ES-I3 (cell line): ENCODE results near the gene PMCH.
"Not testable (repeated sequence)": the region's sequence is repeated elsewhere in the genome, so short reads cannot be mapped to it uniquely, and the experiment has no call there.

Source experiments
- H3K36me3 ChIP-seq: 2 replicates; pipeline ENCODE4 v1.6.1; 2013; ENCODE audit warnings: mild to moderate bottlenecking, low read length, control low read depth, moderate library complexity; ENCODE audit not compliant: insufficient read depth
- H3K4me1 ChIP-seq: 2 replicates; pipeline ENCODE4 v1.6.1; 2013; ENCODE audit warnings: mild to moderate bottlenecking, control low read depth, low read length; ENCODE audit not compliant: insufficient read depth
- H3K9ac ChIP-seq: 2 replicates; pipeline ENCODE4 v1.6.1; 2013; ENCODE audit warnings: low read depth, mild to moderate bottlenecking, low read length, moderate library complexity
- H3K9me3 ChIP-seq: 2 replicates; pipeline ENCODE4 v1.6.1; 2013; ENCODE audit warnings: mild to moderate bottlenecking, low read length, moderate library complexity; ENCODE audit not compliant: control insufficient read depth, insufficient read depth

PMCH gene

GRCh38 chr12:102197789-102198188, at the start of gene PMCH:
Gene PMCH (minus strand): TSS chr12:102197833. CDS start chr12:102197770, 63 bp downstream.
- Histone ChIP-seq H3K36me3 (no peaks in the 10 kb centered on the region), H3K9ac (no peak within 1 kb of the TSS), H3K9me3 (no peaks in the 10 kb centered on the region), H3K4me1 (no peaks in the 10 kb centered on the region)

GRCh38 chr12:102240859-102241258, 43.2 kb upstream of the PMCH start:
- H3K36me3 ChIP-seq, H3K9ac ChIP-seq, H3K9me3 ChIP-seq, H3K4me1 ChIP-seq: not testable (repeated sequence)

GRCh38 chr12:102234599-102234998, 37.0 kb upstream of the PMCH start:
- Histone ChIP-seq H3K9ac (no peak overlapping the region), H3K36me3 (no peaks in the 10 kb centered on the region), H3K9me3 (no peaks in the 10 kb centered on the region), H3K4me1 (peaks cover 3% of the 10 kb centered on the region; the same call in 1 of the 2 replicates)

- no peaks in the 10 kb centered on the region for H3K9me3 ChIP-seq
- H3K4me1 ChIP-seq: peaks cover 3% of the 10 kb centered on the region; the same call in 1 of the 2 replicates
- no peak overlapping the region for H3K9ac ChIP-seq
- no peaks in the 10 kb centered on the region for H3K36me3 ChIP-seq
Observed at GRCh38 chr12:102232446-102232845, 34.8 kb upstream of the PMCH start.

- Histone ChIP-seq H3K9ac (no peak overlapping the region), H3K9me3 (no peaks in the 10 kb centered on the region), H3K36me3 (no peaks in the 10 kb centered on the region), H3K4me1 (peaks cover 3% of the 10 kb centered on the region; the same call in 1 of the 2 replicates)
Observed at GRCh38 chr12:102232036-102232435, 34.4 kb upstream of the PMCH start.

- no peaks in the 10 kb centered on the region for H3K9me3 ChIP-seq
- peaks cover 3% of the 10 kb centered on the region; the same call in 1 of the 2 replicates for H3K4me1 ChIP-seq
- no peaks in the 10 kb centered on the region for H3K36me3 ChIP-seq
- H3K9ac ChIP-seq: no peak overlapping the region
Observed at GRCh38 chr12:102227954-102228353, 30.3 kb upstream of the PMCH start.

- H3K9me3 ChIP-seq: no peaks in the 10 kb centered on the region
- no peaks in the 10 kb centered on the region for H3K4me1 ChIP-seq
- no peak overlapping the region for H3K9ac ChIP-seq
- no peaks in the 10 kb centered on the region; the same call in 1 of the 2 replicates for H3K36me3 ChIP-seq
Observed at GRCh38 chr12:102220736-102221135, 23.1 kb upstream of the PMCH start.

- no peak overlapping the region for H3K9ac ChIP-seq
- no peaks in the 10 kb centered on the region; the same call in 1 of the 2 replicates for H3K36me3 ChIP-seq
Observed at GRCh38 chr12:102215992-102216691, 18.5 kb upstream of the PMCH start.

GRCh38 chr12:102204025-102204424, 6.4 kb upstream of the PMCH start:
- H3K4me1 ChIP-seq: no peaks in the 10 kb centered on the region
- H3K36me3 ChIP-seq: peaks cover 2% of the 10 kb centered on the region; the same call in 1 of the 2 replicates
- H3K9ac ChIP-seq: no peak overlapping the region
- H3K9me3 ChIP-seq: no peaks in the 10 kb centered on the region; the same call in 1 of the 2 replicates

More at GRCh38 chr12:102215992-102216691, 18.5 kb upstream of the PMCH start:
- H3K4me1 ChIP-seq: no peaks in the 10 kb centered on the region
- no peaks in the 10 kb centered on the region for H3K9me3 ChIP-seq

GRCh38 chr12:102202556-102202955, 4.9 kb upstream of the PMCH start:
- Histone ChIP-seq H3K9ac (no peak overlapping the region), H3K36me3 (no peaks in the 10 kb centered on the region; the same call in 1 of the 2 replicates), H3K4me1 (no peaks in the 10 kb centered on the region), H3K9me3 (no peaks in the 10 kb centered on the region; the same call in 1 of the 2 replicates)

GRCh38 chr12:102201436-102202061, 3.9 kb upstream of the PMCH start:
- Histone ChIP-seq H3K36me3 (no peaks in the 10 kb centered on the region; the same call in 1 of the 2 replicates), H3K4me1 (no peaks in the 10 kb centered on the region), H3K9ac (no peak overlapping the region), H3K9me3 (no peaks in the 10 kb centered on the region; the same call in 1 of the 2 replicates)

GRCh38 chr12:102195826-102196225, 1.8 kb downstream of the PMCH start:
- Histone ChIP-seq H3K9ac (no peak overlapping the region), H3K9me3 (no peaks in the 10 kb centered on the region), H3K36me3 (no peaks in the 10 kb centered on the region), H3K4me1 (no peaks in the 10 kb centered on the region)

GRCh38 chr12:102182635-102183034, 15.0 kb downstream of the PMCH start:
- H3K4me1 ChIP-seq: no peaks in the 10 kb centered on the region
- no peak overlapping the region for H3K9ac ChIP-seq
- H3K9me3 ChIP-seq: no peaks in the 10 kb centered on the region
- no peaks in the 10 kb centered on the region for H3K36me3 ChIP-seq

- no peaks in the 10 kb centered on the region for H3K36me3 ChIP-seq
- H3K4me1 ChIP-seq: no peaks in the 10 kb centered on the region
- H3K9me3 ChIP-seq: no peaks in the 10 kb centered on the region
- H3K9ac ChIP-seq: no peak overlapping the region
Observed at GRCh38 chr12:102174761-102175160, 22.9 kb downstream of the PMCH start.

GRCh38 chr12:102174117-102174516, 23.5 kb downstream of the PMCH start:
- no peak overlapping the region for H3K9ac ChIP-seq
- H3K4me1 ChIP-seq: no peaks in the 10 kb centered on the region
- H3K36me3 ChIP-seq: no peaks in the 10 kb centered on the region
- no peaks in the 10 kb centered on the region for H3K9me3 ChIP-seq
